SJSA1 (cell line): Measurements from ENCODE around the gene NCOA3. TPM values are rescaled to one million over a fixed set of nuclear protein-coding genes. Genes with fewer than 3 reads are reported as not detected.
"Not testable (repeated sequence)": the region's sequence is repeated elsewhere in the genome, so short reads cannot be mapped to it uniquely, and the experiment has no call there.

Source experiments
- DNase-seq, 2 experiments: peaks; one replicate each; pipeline ENCODE4 v3.0.0-alpha.2; 2015 to 2020; ENCODE audit warnings: low spot score in 2 of 2, low read depth in 1 of 2
- H3K27ac ChIP-seq: fragments of 250-450 bp; sonication (Bioruptor Pico); 2 replicates; pipeline ENCODE4 v1.5.1; 2020; ENCODE audit warnings: mild to moderate bottlenecking, moderate library complexity
- H3K27me3 ChIP-seq: fragments of 250-450 bp; sonication (Bioruptor Pico); replicated peaks from 2 replicates; pipeline ENCODE4 v1.5.1; 2020; ENCODE audit warnings: mild to moderate bottlenecking, moderate library complexity
- H3K36me3 ChIP-seq: fragments of 250-450 bp; sonication (Bioruptor Pico); 2 replicates; pipeline ENCODE4 v1.5.1; 2020; ENCODE audit warnings: mild to moderate bottlenecking
- H3K4me1 ChIP-seq: fragments of 250-450 bp; sonication (Bioruptor Pico); replicated peaks from 2 replicates; pipeline ENCODE4 v1.6.1; 2021; ENCODE audit warnings: mild to moderate bottlenecking
- H3K4me3 ChIP-seq: fragments of 250-450 bp; sonication (Bioruptor Pico); 2 replicates; pipeline ENCODE4 v1.5.1; 2020; ENCODE audit warnings: mild to moderate bottlenecking
- H3K9me3 ChIP-seq: fragments of 250-450 bp; sonication (Bioruptor Pico); replicated peaks from 2 replicates; pipeline ENCODE4 v1.5.1; 2020; ENCODE audit warnings: mild to moderate bottlenecking
- total RNA-seq: library from RNA; depleted of rRNA; stranded (reverse); fragments of >200 nt; shearing (Covaris generic); gene quantifications from 2 replicates; pipeline ENCODE4 v1.2.3, GENCODE V29; 2014

The NCOA3 gene
- total RNA-seq, 1 experiment from 2014 or later: 20.4 TPM

DNA sequence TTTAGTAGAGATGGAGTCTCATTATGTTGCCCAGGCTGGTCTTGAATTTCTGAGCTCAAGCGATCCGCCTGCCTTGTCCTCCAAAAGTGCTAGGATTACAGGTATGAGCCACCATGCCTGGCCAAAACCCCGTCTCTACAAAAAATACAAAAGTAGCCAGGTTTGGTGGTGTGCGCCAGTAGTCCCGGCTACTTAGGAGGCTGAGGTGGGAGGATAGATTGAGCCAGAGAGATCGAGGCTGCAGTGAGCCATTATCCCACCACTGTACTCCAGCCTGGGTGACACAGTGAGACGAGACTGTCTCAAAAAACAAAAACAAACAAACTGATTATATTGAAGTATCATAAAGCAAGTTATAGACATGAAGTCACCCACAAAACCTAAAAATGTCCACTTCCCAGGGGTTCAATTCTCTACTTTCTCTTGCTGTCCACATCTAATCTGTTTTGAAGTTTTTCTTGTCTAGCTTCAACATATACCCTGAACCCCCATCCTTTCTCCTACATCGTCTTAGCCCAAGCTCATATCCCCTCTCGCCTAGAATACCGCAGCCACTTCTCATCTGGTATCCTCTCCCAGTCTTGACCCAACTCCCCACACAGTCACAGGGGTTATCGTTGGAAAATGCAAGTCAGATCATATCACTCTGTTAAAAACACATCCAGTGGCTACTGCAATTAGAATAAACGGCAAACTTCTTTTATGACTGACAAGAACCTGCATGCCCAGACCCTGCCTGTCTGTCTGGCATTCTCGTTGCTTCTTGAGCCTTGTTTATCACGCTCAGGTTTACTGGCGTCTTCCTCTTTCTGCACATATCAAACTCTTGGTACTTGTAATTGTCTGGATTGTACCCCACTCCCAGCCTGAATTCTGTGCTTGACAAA is 20.1 kb upstream of the NCOA3 start:
- no peaks in the 10 kb centered on the region for H3K36me3 ChIP-seq
- H3K4me3 ChIP-seq: no peak overlapping the region
- H3K4me1 ChIP-seq: no peaks in the 10 kb centered on the region
- DNase-seq: no peak
- H3K27ac ChIP-seq: no peak overlapping the region
- H3K27me3 ChIP-seq: no peaks in the 10 kb centered on the region
- H3K9me3 ChIP-seq: no peaks in the 10 kb centered on the region

DNA sequence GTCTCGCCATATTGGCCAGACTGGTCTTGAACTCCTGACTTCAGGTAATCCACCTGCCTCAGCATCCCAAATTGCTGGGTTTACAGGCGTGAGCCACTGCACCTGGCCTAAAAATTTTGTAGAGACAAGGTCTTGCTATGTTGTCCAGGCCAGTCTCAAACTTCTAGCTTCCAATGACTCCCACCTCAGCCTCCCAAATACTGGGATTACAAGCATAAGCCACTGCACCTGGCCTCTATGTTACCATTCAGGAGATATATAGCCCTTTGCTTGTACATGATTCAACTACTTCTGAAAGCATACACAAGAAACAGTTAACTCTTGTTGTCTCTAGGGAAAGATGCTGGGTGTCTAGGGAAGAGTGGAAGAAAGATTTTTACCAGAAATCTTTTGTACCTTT is 19.0 kb upstream of the NCOA3 start:
- Histone ChIP-seq H3K27ac (no peak overlapping the region), H3K4me3 (no peak overlapping the region), H3K36me3 (no peaks in the 10 kb centered on the region), H3K4me1 (0 out of 2 replicates have a peak, but pooled peaks cover 4% of the 10 kb centered on the region), H3K27me3 (no peaks in the 10 kb centered on the region), H3K9me3 (no peaks in the 10 kb centered on the region)
- DNase-seq: no peak

DNA sequence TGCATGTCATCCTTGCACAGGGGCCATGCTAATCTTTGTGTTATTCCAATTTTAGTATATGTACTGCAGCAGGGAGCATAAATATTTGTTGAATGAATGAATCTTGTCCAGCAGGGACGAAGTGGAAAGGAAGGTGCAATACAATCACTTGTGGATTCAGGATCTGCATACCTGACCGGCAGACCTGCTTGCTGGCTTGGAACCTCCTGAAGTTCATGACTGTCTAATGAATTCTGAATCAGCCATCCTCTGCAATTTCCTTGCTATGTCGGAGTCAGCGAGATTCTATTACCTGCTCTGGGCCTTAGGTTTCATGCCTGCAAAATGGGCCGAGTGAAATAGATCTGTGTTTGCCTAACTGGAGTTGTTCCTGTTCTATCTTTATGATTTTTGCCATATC is 17.4 kb upstream of the NCOA3 start:
- H3K27ac ChIP-seq: no peak overlapping the region
- H3K4me3 ChIP-seq: no peak overlapping the region
- H3K36me3 ChIP-seq: no peaks in the 10 kb centered on the region
- no peak for DNase-seq
- H3K9me3 ChIP-seq: no peaks in the 10 kb centered on the region
- 0 out of 2 replicates have a peak, but pooled peaks cover 4% of the 10 kb centered on the region for H3K4me1 ChIP-seq
- no peaks in the 10 kb centered on the region for H3K27me3 ChIP-seq

DNA sequence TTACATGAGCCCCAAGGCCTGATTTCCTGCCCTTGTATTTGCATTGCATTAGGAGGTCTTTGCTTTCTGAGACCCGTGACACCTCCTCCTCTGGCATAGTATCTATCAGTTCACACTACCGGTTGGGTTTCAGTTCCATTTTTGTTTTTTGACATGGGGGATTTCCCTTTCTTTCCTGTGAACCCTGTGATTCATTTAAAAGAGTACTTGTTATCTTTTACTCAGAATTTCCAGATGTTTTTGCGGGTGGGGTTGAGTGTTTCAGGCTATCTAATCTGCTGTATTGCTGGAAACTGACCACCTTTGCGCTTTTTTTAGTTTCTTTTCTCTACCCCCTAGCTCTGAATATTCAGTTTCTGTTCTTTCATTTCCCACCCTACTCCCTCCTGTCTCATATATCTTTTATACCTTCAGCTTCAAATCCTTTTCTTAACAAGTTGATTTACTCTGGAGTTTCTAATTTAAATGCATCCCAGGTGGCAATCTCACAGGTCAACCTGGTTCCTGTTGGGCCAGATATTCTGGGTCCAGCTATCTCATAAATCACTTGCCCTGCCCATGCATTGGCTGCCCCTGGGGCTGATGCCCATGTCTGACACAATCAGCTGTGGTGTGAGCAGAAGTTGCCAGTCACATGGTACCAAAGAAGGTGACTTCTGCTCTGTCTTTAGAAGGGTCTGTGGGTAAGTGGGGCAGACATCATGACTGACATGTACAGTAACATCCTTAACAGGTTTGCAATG is 14.3 kb upstream of the NCOA3 start:
- H3K27me3 ChIP-seq: no peaks in the 10 kb centered on the region
- H3K4me1 ChIP-seq: 0 out of 2 replicates have a peak, but pooled peaks cover 4% of the 10 kb centered on the region
- H3K4me3 ChIP-seq: no peak overlapping the region
- H3K27ac ChIP-seq: no peak overlapping the region
- DNase-seq: no peak
- H3K9me3 ChIP-seq: no peaks in the 10 kb centered on the region
- H3K36me3 ChIP-seq: no peaks in the 10 kb centered on the region

DNA sequence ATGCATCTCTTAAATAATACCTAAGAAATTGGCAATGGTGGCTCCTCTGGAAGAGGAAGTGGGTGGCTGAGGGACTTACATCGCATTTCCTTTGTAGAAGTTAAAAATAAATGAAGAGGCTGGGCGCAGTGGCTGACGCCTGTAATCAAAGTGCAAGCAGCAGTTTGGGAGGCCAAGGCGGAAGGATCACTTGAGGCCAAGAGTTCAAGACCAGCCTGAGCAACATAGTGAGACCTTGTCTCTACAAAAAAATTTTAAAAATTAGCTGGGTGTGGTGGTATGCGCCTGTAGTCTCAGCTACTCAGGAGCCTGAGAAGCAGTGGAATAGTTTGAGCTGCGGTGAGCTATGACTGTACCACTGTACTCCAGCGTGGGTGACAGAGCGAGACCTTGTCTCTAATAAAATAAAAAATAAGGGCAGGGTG is 12.2 kb upstream of the NCOA3 start:
- H3K27ac ChIP-seq: no peak overlapping the region
- no peaks in the 10 kb centered on the region for H3K36me3 ChIP-seq
- no peak overlapping the region for H3K4me3 ChIP-seq

DNA sequence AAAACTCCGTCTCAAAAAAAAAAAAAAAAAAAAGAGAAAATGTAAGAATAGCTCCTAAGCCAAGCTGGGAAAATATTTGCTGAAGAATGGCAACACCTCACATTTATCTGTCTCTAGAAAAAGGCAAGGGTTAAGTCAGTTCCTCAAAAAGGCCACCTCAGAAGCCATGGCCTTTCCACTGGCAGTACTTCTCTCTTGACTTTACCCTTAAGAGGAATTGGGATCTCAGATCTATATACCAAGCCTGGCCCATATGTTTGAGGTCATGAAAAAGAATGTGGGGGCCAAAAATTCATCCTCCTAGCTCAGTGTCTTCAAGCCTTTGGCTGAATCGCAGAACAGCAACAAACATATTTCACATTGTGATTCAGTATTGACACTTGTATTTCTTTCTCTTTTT is 10.9 kb upstream of the NCOA3 start:
- Histone ChIP-seq H3K36me3 (no peaks in the 10 kb centered on the region), H3K27ac (no peak overlapping the region), H3K4me1 (0 out of 2 replicates have a peak, but pooled peaks cover 4% of the 10 kb centered on the region), H3K4me3 (no peak overlapping the region), H3K9me3 (no peaks in the 10 kb centered on the region), H3K27me3 (no peaks in the 10 kb centered on the region)
- DNase-seq: no peak

More for the DNA sequence above, 12.2 kb upstream of the NCOA3 start:
- Histone ChIP-seq H3K4me1 (0 out of 2 replicates have a peak, but pooled peaks cover 4% of the 10 kb centered on the region), H3K27me3 (no peaks in the 10 kb centered on the region), H3K9me3 (no peaks in the 10 kb centered on the region)
- DNase-seq: no peak

DNA sequence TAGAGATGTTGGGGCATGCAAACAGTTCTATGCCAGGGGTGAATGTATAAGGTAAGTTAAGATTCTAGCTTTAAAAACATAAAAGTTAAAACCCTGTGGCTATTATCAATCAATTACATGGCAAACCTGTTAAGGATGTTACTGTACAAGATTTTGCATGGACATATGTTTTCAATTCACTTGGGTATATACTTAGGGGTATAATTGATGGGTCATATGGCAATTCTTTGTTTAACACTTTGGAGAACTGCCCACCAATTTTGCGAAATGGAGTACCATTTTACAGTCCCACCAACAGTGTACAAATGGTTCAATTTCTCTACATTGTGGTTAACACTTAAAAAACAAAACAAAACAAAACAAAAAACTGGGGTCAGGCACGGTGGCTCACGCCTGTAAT is 9.4 kb upstream of the NCOA3 start:
- no peaks in the 10 kb centered on the region for H3K36me3 ChIP-seq
- no peak overlapping the region for H3K4me3 ChIP-seq
- 0 out of 2 replicates have a peak, but pooled peaks cover 2% of the 10 kb centered on the region for H3K4me1 ChIP-seq
- H3K27me3 ChIP-seq: no peaks in the 10 kb centered on the region
- no peak for DNase-seq
- no peaks in the 10 kb centered on the region for H3K9me3 ChIP-seq
- H3K27ac ChIP-seq: no peak overlapping the region

DNA sequence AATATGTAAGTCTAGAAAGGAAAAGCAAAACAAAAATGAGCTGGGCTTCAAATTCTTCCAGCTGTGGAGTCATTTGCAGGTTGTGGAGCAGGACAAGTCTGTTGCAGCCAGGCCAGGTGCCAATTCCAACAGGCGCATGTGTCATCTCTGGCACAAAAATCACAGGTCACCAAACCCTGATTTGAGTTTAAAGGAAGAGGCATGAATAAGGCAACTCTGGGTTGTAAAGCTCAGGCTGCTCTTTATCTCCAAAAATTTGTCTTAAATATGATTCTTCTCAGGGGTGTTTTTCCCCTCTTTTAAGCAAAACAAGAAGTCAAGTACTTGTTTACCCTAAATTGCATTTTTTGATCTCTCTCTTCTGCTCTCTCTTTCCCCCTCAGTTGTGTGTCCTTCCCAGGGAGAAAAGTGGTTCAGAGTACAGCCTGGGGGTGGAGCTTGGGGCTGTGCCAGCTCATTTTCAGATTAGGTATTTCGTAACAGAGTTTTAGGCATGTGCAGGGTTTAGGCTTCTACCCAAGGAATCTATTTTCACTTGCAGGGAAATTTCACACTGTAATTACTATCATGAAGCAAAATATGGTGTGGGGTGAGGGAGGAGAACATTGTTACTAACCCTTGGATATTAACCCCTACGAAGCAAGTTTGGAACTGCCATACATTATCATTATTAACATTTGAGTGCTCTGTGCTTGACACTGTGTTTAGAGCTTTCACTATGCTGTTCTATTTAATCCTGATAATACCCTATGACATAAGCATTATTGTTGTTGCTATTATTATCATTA is 8.3 kb upstream of the NCOA3 start:
- Histone ChIP-seq H3K4me3 (no peak overlapping the region), H3K36me3 (no peaks in the 10 kb centered on the region), H3K4me1 (no peaks in the 10 kb centered on the region), H3K27ac (no peak overlapping the region), H3K27me3 (no peaks in the 10 kb centered on the region), H3K9me3 (no peaks in the 10 kb centered on the region)
- DNase-seq: no peak

DNA sequence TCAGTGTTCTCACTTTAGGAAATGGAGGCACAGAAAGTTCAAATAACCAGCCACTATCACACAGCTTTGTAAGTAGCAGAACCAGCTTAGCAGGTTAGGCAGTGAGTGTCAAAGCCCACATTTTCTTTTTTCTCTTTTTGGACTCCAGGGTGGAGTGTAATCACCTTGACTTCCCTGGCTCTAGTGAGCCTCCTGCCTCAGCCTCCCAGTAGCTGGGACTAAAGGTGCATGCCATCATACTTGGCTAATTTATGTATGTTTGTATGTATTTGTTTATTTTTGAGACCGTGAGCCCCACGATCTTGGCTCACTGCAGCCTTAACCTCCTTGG is 7.8 kb upstream of the NCOA3 start:
- Histone ChIP-seq H3K4me1 (no peaks in the 10 kb centered on the region), H3K4me3 (no peak overlapping the region), H3K27ac (no peak overlapping the region), H3K36me3 (no peaks in the 10 kb centered on the region), H3K27me3 (no peaks in the 10 kb centered on the region), H3K9me3 (no peaks in the 10 kb centered on the region)
- no peak for DNase-seq

DNA sequence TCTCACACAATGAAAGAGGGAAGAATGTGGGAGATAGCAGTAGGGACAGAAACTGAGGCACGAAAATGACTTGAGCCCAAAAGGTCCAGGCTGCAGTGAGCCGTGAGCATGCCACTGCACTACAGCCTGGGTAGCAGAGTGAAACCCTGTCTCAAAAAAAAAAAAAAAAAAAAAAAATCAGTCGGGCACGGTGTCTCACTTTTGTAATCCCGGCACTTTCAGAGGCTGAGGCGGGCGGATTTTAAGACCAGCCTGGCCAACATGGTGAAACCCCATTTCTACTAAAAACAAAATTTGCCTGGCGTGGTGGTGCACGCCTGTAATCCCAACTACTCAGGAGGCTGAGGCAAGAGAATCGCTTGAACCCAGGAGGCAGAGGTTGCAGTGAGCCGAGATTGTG is 7.1 kb upstream of the NCOA3 start:
- H3K9me3 ChIP-seq, H3K4me3 ChIP-seq, H3K27ac ChIP-seq, DNase-seq, H3K36me3 ChIP-seq, H3K4me1 ChIP-seq, H3K27me3 ChIP-seq: not testable (repeated sequence)

DNA sequence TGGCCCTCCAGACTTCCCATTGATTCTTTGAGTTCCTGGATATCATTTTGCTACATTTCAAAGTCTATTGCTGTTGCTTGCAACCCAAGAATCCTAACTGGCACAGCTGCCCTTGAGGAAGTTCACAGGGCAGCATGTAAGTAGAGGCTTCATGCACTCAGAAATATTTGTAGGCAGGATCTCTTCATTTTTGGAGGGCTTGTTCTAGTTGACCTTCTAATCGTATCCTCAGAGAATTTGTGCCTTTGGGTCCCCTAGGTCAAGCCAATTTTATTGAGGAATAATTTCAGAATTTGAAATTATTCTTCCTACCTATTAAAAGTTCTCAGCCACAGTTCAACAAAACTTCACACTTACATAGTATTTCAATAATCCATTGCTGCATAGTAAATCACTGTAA is 5.6 kb upstream of the NCOA3 start:
- Histone ChIP-seq H3K27ac (no peak overlapping the region), H3K36me3 (no peaks in the 10 kb centered on the region), H3K9me3 (no peaks in the 10 kb centered on the region), H3K4me3 (no peak overlapping the region), H3K4me1 (peaks cover 3% of the 10 kb centered on the region), H3K27me3 (no peaks in the 10 kb centered on the region)
- no peak for DNase-seq

DNA sequence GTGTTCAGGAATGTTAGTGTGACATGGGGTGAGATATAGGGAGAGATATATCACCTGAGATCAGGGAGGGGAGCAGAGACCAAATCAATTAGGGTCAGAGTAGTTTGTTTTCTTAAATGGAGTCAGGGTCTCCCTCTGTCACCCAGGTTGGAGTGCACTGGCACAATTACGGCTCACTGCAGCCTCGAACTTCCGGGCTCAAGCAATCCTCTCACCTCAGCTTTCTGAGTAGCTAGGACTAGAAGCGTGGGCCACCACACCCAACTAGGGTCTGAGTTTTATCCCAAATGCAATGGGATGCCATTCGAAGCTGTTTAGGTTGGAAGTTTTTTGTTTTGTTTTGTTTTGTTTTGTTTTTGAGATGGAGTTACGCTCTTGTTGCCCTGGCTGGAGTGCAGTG is 3.1 kb upstream of the NCOA3 start:
- H3K27me3 ChIP-seq: no peaks in the 10 kb centered on the region
- H3K36me3 ChIP-seq: no peaks in the 10 kb centered on the region
- no peak for DNase-seq
- H3K4me1 ChIP-seq: peaks cover 10% of the 10 kb centered on the region
- H3K9me3 ChIP-seq: no peaks in the 10 kb centered on the region
- H3K4me3 ChIP-seq: no peak overlapping the region
- no peak overlapping the region for H3K27ac ChIP-seq

DNA sequence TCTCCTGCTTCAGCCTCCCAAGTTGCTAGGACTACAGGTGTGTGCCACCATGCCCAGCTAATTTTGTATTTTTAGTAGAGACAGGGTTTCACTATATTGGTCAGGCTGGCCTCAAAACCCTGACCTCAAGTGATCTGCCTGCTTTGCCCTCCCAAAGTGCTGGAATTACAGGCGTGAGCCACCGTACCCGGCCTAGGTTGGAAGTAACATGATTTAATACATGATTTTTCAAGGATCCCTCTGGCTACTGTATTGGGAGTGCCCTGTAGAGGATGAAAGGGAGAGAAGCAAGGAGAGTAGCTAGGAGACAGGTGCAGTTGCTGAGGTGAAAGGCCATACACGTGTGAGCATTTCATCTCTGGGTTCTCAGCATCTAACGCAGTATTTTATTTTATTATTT is 2.6 kb upstream of the NCOA3 start:
- DNase-seq: no peak
- Histone ChIP-seq H3K9me3 (no peaks in the 10 kb centered on the region), H3K4me3 (no peak overlapping the region), H3K27ac (no peak overlapping the region), H3K27me3 (no peaks in the 10 kb centered on the region), H3K36me3 (no peaks in the 10 kb centered on the region), H3K4me1 (peaks cover 10% of the 10 kb centered on the region)

DNA sequence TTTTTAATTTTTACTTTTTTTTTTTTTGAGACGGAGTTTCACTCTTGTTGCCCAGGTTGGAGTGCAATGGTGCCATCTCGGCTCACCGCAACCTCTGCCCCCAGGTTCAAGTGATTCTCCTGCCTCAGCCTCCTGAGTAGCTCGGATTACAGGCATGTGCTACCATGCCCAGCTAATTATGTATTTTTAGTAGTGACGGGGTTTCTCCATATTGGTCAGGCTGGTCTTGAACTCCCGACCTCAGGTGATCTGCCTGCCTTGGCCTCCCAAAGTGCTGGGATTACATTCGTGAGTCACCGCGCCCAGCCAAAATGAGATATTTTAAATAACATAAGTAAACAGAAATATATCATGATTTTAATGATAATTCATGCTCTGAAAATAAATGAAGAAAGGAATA is 1.6 kb upstream of the NCOA3 start:
- not testable (repeated sequence) for H3K27ac ChIP-seq, H3K9me3 ChIP-seq, H3K36me3 ChIP-seq, H3K4me3 ChIP-seq, DNase-seq, H3K27me3 ChIP-seq
- peaks cover 10% of the 10 kb centered on the region for H3K4me1 ChIP-seq
